Left renal pelvis (tissue), 4 donors: ENCODE measurements around the gene OSBPL10. TPM values are rescaled to one million over a fixed set of nuclear protein-coding genes. Genes with fewer than 3 reads are reported as not detected.
"Not testable (repeated sequence)": the region's sequence is repeated elsewhere in the genome, so short reads cannot be mapped to it uniquely, and the experiment has no call there.

ENCODE experiments used
- DNase-seq, 4 donors: peaks; one replicate each; pipeline ENCODE4 v3.0.0-alpha.2; 2013; ENCODE audit warnings: low read depth in 4 of 4, low spot score in 3 of 4
- polyA plus RNA-seq, 4 donors: library from polyadenylated mRNA; unstranded; fragments of 120-200 nt; gene quantifications; one replicate each; pipeline ENCODE4 v1.2.1, GENCODE V29; 2013; ENCODE audit not compliant: insufficient read length in 4 of 4

OSBPL10 gene
- polyA plus RNA-seq, 4 donors: 14.3 to 21.3 (median 19.1) TPM

DNA sequence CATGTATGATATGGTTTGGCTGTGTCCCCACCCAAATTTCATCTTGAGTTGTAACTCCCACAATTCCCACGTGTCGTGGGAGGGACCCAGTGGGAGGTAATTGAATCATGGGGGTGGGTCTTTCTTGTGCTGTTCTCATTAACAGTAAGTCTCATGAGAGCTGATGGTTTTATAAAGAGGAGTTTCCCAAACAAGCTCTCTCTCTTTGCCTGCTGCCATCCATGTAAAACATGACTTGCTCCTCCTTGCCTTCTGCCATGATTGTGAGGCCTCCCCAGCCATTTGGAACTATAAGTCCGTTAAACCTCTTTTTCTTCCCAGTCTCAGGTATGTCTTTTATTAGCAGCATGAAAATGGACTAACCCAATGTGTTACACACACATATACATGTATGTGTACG is 291.5 kb downstream of the OSBPL10 start:
- DNase-seq: not testable (repeated sequence)

DNA sequence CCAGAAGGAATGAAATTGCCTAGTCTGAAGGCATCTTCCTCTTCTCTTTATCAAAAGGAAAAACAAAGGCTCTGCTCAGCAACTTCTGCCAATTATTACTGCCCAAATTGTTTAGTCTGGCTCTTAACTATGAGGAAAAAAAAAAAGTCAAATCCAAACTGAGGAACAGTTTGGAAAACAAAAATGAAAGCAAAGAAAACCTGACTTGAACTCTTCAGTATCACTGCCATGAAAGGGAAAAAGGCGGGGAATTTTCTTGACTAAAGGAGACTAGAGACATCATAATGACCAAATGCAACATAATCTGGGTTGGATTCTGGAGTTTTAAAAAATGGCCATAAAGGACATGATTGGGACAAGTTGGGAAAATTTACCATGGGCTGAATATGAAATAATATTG is 292.1 kb downstream of the OSBPL10 start:
- DNase-seq: no peak

DNA sequence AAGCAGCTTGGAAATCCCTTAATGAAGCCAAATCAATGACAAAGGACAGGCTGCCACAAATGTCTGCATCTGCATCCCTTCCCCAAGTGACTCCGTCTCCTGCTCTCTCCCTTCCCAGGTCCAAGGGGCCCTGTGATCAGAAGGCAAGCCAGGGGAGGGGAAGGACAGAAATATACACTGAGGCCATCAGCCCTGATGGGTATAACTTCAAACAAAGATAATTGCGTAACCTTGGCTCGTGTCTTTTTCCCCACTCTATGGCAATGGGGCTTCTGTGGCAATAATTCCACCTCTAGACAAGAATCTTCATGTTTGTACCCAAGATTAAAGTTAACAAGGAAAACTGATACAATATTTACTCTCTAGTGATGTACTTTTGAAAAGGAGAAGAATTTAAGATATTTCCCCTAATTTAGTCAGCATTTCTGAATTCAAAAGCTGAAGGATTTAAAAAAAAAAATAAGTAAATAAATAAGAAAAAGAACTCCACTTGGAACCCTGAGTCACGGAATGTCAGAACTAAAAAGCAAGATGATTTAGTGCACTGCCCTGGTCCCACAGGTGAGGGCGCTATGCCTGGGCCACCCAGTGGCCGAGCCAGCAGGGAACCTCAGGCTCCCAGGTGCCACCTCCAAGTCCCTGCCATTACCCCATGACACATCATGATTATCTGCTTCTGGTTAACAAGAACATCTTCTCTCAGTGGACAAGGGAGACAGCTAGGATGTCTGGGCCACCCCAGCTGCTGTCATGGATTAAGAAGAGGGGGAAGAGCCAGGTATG is 293.9 kb downstream of the OSBPL10 start:
- DNase-seq: no peak

DNA sequence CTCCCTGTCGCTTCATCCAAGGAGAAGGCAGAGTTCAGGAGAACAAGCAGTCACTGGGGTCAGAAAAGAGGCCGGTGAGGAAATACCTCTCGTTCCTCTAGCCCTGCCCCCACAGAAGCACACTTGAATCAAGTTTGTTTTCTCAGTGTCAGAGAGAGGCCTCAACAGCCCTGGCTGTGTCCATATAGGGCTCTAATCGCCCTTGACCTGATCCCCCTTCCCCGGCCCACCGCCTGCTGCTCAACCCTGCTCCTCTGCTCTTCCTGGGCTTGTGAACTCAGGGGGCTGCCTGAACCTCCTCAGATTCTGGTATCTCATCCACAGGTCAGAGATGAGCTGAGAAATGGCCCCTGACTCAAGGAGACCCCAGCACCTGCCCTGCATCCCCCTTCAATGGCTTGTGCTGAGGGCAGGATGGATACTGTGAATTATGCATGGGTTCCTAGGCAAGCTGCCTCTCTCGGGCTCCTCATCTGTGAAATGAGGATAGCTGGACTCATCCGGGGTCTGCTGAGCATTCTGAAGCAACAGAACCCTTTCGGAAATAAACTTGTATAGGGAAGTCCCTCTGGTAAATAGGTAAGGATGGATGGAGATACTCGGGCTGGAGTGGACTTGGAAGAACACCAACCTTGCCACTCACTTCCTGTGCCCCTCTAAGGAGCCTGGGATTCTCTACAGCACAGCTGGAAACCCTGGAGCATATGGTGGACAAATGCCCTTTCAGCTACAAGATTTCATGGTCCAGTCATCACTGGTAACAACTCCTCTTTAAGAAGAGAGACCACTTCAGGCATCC is 300.8 kb downstream of the OSBPL10 start:
- DNase-seq: no peak

DNA sequence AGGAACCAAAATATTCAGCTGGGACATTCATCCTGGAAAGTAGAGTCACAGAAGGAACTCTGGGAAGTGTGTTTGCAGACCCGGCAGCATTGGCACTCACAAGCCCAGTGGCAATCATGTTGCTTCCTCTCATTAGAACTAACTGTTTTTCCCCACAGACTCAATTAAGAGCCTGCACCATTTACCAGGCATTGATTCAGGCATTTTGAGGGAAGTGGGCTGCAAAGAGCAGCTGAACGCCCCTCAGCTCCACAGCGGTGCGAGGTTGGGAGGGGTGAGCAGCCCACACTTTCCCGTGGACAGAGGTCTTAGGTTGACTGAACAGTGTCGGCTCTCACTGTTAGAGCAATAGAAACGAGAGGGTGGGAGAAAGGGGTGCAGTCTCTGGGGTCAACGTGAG is 304.5 kb downstream of the OSBPL10 start:
- no peak for DNase-seq

DNA sequence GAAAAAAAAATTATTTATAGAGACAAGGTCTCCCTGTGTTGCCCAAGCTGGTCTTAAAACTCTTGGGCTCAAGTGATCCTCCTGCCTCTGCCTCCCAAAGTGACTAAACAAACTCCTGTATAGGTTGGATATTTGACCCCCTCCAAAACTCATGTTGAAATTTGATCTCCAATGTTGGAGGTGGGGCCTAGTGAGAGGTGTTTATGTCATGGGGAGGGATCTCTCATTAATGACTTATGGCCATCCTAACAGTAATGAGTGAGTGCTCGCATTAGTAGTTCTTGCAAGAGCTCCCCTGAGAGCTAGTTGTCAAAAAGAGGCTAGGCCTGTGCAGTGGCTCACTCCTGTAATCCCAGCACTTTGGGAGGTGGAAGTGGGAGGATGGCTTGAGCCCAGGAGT is 307.1 kb downstream of the OSBPL10 start:
- DNase-seq: no peak

DNA sequence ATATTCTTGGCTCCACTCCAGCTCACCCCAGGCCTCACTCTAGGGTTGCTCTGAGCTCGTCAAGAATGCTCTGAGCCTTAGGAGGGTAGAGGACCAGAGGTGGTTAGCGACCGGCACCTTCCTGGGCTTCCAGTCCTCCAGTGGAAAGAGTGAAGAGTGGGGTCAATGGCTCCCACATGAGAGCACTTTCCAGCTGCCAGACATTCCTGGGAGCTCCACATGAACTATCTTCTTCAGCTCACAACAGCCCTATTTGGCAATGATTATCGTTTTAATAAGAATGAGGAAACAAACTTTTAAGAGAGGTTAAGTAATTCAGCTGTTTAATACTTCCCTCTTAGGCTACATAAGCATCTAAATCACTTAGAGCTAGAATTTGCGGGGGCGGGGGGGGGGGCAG is 309.1 kb downstream of the OSBPL10 start:
- no peak for DNase-seq

DNA sequence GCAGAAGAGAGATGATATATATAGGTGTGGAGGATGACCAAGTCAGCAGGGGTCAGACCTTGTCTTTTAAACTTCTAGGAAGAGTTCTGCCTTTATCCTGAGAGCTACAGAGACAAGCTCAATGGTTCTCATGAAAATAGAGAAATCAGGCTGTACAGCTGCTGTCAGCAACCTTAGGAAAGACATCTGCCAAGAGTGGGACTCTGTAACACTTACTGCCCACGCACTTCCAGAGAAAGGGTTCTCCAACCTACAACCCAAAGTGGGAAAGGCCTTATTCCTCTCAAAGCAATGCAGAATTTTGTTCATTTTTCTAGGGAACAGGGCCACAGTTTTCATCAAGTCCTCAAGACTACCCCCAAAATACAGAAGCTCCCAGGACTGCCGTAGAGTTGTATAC is 309.6 kb downstream of the OSBPL10 start:
- no peak for DNase-seq

DNA sequence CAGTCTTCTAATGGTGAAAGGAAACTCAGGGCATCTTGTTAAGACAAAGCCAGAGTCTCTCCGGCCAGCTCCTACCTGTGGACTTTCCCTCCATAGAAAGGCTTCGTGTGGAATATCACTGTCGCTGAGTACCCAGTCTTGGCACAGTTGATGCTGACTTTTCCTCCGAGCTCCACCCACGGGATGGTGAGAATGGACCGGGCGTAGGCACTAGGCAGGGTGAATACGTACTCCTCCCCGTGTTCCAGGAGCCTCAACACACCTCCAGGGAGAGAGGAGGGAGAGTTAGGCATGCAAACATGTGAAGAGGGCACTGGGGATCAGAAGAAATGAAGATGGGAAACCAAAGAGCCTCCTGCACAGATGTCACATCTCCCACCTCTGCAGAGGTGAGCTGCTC is 310.3 kb downstream of the OSBPL10 start:
- no peak for DNase-seq

DNA sequence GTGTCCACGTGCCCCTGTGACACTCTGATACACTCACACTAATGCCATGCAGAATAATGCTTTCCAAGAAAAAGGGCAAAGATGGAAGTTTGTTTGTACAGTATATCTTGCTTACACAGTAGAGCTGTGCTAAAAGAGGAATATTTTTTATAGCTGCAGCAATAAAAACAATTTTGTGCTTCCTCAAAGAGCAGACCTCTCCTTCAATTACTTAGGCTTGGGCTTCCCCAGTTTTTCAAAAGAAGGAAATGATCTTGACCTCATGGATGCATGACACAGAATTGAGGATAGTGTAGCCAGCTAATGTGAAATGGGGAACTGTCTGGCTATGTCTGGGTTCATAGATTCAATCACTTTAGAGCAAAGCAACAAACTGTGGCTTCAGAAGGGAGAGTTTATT is 310.9 kb downstream of the OSBPL10 start:
- no peak for DNase-seq

DNA sequence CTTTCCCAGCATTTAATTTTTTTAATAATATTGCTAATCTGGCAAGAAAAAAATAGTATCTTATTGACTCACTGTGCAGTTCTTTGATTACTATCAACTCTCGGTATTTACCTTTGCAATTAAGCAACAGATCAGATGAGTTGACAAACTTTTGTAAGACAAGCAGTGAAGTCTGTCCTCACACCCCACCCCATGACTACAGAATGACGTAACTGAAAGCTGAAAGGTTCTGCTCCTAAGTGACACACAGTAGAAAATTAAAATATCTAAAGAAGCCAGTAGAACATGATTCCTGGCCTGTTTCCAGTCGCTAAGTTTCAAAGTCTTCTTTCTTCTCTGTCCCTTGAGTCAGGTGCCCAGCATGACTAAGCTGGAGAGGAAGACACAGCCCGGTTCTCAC is 312.8 kb downstream of the OSBPL10 start:
- DNase-seq: no peak

DNA sequence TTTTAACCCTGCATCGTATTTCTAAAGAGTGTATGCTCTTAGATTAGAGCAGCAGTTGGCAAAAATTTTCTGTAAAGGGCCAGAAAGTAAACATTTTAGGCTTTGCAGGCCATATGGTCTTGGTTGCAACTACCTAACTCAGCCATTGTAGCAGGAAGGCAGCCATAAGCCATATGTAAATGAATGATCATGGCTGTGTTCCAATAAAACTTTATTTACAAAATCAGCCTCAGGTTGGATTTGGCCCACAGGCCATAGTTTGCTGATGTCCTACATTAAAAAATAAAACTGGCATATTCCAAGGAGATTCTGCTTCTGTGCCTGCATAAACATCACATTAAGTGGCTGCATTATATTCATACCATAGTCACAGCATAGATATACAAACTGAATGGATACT is 313.5 kb downstream of the OSBPL10 start:
- DNase-seq: no peak

DNA sequence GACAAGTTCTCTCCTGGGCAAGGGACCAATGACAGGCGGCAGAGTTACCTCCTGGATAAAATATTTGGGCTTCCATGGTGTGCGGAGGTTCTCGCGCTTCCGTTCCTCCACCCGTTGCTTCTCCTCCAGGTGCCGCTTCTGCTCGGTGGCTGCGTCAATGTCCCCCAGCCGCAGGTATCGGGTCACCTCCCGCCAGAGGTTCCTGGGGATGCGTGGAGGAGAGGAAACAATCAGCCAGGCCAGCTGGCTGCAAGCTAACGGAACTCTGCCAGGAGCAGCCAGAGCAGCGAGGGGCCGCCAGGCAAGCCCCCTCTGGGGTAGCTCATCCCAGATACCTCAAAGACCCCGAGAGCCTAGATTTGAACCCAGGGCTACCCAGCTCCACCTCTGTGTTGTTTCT is 317.0 kb downstream of the OSBPL10 start:
- no peak for DNase-seq

DNA sequence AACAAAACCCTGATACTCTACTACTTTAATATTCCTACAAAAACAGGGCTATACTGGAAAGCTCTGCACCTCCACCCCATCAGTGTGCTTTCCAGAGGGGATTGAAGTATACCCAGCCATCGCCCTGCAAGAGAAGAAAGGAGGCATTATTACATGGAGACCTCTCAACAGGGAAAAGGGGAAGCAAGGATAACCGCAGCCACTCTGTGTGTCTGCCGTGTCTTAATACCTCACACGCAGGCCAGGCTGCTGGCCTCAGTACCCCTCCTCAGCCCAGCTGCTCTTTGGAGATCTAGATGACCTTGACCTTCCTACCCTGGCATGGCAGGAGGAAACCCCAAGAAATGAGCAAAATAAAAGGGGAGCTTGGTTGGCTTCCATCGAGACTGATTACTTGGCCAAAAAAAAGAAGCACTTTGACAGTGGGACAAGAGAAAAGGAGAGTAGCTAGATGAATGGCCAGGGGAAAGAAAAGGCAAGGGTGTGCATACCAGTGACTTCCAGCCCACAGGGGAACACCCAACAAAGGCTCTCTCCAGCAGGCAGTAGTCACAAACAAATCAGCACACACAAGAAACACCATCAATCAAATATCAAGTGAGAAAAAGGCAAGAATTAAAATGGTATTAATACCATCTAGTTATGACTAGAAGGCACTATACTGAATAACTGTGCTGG is 318.9 kb downstream of the OSBPL10 start:
- DNase-seq: no peak

DNA sequence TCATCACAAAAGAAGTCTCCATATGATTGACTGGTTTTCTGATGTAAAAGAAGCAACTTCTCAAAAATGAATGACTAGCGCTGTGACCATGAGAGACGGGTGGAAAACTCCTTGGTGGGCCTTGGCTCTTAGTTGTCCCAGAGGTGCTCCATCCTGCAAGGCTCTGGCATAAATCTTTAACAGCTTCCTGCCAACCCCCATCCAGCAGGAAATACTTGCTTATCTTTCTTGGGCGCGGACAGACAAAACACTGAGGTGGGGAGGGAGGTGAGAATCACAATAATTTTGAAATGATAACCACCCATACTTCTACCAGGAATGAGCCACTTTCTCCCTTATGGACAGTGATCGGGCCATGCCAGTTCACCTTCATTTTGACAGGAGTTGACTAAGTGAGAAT is 319.8 kb downstream of the OSBPL10 start:
- DNase-seq: no peak

DNA sequence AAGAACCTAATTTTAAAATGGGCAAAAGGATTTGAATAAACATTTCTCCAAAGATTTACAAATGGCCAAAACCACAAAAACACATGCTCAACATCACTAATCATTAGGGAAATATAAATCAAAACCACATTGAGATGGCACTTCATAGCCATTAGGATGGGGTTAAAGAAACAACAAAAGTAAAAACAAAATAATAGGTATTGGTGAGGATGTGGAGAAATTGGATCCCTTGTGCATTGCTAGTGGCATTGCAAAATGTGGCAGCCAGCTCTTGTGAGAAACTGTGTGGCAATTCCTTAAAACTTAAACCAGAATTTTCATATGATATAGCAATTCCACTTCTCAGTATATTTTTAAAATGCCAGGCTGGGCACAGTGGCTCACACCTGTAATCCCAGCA is 321.8 kb downstream of the OSBPL10 start:
- no peak for DNase-seq

DNA sequence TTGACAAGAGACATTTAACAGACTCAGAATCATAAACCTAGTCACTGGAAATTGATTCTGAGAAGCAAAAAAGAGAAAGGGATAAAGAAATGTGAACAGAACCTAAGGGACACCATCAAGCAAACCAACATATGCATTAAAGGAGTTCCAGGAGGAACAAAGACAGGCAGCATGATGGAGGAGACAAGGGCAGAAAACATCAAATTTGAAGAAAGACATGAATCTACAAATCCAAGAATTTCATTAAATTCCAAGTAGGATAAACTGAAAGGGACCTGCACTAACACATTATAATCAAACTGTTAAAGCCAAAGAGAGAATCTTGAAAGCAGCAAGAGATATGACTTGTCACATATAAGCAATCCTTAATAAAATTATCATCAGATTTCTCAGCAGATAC is 326.1 kb downstream of the OSBPL10 start:
- DNase-seq: no peak

DNA sequence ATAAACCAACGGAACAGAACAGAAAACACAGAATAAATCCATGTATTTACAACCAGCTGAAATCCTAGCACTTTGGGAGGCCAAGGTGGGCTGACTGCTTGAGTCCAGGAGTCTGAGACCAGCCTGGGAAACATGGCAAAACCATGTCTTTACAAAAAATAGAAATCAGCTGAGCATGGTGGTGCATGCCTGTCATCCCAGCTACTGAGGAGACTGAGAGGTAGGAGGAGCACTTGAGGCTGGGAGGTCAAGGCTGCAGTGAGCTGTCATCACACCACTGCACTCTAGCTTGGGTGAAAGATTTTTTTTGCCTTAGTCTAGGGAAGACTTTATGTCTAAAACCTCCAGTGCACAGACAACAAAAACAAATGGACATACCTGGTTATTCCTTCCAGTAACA is 327.6 kb downstream of the OSBPL10 start:
- DNase-seq: no peak

DNA sequence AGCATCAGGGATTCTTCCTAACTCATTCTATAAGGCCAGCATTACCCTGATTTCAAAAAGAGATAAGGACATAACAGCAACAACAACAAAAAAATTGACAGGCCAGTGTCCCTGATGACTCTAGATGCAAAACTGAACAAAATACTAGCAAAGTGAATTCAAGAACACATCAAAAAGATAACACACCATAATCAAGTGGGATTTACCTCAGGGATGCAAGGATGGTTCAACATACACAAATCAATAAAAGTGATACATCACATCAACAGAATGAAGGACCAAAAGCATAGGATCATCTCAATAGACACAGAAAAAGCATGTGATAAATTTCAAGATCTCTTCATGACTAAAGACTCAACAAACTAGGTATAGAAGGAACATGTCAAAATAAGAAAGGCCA is 328.8 kb downstream of the OSBPL10 start:
- DNase-seq: no peak

DNA sequence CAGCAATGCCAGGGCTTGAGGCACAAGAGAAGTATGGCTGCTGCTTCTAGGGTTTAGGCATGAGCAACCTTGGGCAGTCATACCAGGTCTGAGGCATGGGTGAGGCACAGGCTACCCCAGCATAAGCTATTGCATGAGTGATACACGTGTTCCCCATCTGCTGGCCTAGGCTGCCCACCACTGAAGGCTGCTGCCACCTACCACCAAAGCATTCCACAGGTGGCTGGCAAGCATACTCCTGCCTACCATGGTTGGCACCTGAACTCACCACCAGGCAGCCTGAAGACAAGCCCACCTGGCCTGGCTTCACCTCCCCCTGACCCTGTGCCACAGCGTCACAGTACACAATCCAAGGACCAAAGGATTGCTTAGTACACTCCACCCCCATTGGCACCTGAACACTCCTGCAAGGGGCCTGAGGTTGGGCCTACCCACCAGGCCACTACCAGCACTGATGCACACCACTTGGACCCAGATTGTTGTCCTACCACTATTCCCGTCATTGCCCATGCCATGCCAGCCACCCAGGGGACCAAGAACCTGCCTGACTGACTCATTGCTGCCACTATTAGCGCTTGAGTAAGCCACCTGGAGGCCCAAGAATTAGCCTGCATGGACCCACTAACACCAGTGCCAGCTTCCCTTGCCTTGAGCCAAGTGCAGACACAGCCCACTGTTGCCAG is 332.6 kb downstream of the OSBPL10 start:
- no peak for DNase-seq

DNA sequence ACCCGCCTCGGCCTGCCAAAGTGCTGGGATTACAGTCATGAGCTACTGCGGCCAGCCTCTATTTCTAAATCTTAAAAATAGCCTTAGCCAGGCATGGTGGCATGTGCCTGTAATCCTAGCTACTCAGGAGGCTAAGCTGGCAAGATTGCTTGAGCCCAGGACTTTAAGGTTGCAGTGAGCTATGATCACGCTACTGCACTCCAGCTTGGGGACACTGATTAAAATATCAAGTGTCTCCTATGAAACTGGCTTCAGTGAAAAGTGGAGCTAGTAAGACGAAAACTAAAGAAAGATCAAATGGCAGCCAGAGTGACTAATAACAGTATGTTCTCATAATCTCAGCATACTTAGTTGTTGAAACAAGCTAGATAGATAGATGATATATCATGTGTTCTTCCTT is 335.8 kb downstream of the OSBPL10 start:
- no peak for DNase-seq
